CD4-positive, alpha-beta T cell treated with Interleukin-17A for 4 hours (primary cell): ENCODE results near the gene SLC46A3.
"Not testable (repeated sequence)": the region's sequence is repeated elsewhere in the genome, so short reads cannot be mapped to it uniquely, and the experiment has no call there.

Experiments
- DNase-seq: peaks from one replicate; pipeline ENCODE4 v3.0.0-alpha.2; 2020; ENCODE audit warnings: mixed read lengths

Gene SLC46A3

GRCh38 chr13:28718543-28719226, at the start of gene SLC46A3:
Gene SLC46A3, minus strand, starts transcription at chr13:28718970. Its CDS starts 972 bp downstream, at chr13:28717998.
- peak; percentile 98 for DNase-seq

- no peak for DNase-seq
Measured at GRCh38 chr13:28763887-28764286, 45.1 kb upstream of the SLC46A3 start.

- no peak for DNase-seq
Measured at GRCh38 chr13:28761586-28761985, 42.8 kb upstream of the SLC46A3 start.

- no peak for DNase-seq
Measured at GRCh38 chr13:28755546-28755870, 36.7 kb upstream of the SLC46A3 start.

- DNase-seq = no peak
Measured at GRCh38 chr13:28754698-28755545, 36.2 kb upstream of the SLC46A3 start.

GRCh38 chr13:28753946-28754345, 35.2 kb upstream of the SLC46A3 start:
- DNase-seq = no peak

- no peak for DNase-seq
Measured at GRCh38 chr13:28753208-28753892, 34.6 kb upstream of the SLC46A3 start.

GRCh38 chr13:28751175-28751960, 32.6 kb upstream of the SLC46A3 start:
- no peak for DNase-seq

- DNase-seq = no peak
Measured at GRCh38 chr13:28750187-28751045, 31.6 kb upstream of the SLC46A3 start.

- DNase-seq = no peak
Measured at GRCh38 chr13:28747851-28748250, 29.1 kb upstream of the SLC46A3 start.

- DNase-seq = no peak
Measured at GRCh38 chr13:28746287-28746612, 27.5 kb upstream of the SLC46A3 start.

- no peak for DNase-seq
Measured at GRCh38 chr13:28744656-28745055, 25.9 kb upstream of the SLC46A3 start.

GRCh38 chr13:28744091-28744536, 25.3 kb upstream of the SLC46A3 start:
- no peak for DNase-seq

GRCh38 chr13:28743499-28744083, 24.8 kb upstream of the SLC46A3 start:
- no peak for DNase-seq

GRCh38 chr13:28743020-28743419, 24.2 kb upstream of the SLC46A3 start:
- DNase-seq = no peak

- DNase-seq = not testable (repeated sequence)
Measured at GRCh38 chr13:28742445-28742844, 23.7 kb upstream of the SLC46A3 start.

- no peak for DNase-seq
Measured at GRCh38 chr13:28741084-28741491, 22.3 kb upstream of the SLC46A3 start.

- DNase-seq = no peak
Measured at GRCh38 chr13:28739376-28739775, 20.6 kb upstream of the SLC46A3 start.

- DNase-seq = no peak
Measured at GRCh38 chr13:28735481-28736029, 16.8 kb upstream of the SLC46A3 start.

GRCh38 chr13:28734906-28735305, 16.1 kb upstream of the SLC46A3 start:
- DNase-seq = no peak

GRCh38 chr13:28730762-28731161, 12.0 kb upstream of the SLC46A3 start:
- DNase-seq = no peak
